EH (cell line): Measurements from ENCODE around the gene CAP1.
"Not testable (repeated sequence)": the region's sequence is repeated elsewhere in the genome, so short reads cannot be mapped to it uniquely, and the experiment has no call there.

Experiments used
- DNase-seq: peaks from one replicate; pipeline ENCODE4 v3.0.0-alpha.2; 2015; ENCODE audit warnings: low read depth

Gene CAP1, protein sequence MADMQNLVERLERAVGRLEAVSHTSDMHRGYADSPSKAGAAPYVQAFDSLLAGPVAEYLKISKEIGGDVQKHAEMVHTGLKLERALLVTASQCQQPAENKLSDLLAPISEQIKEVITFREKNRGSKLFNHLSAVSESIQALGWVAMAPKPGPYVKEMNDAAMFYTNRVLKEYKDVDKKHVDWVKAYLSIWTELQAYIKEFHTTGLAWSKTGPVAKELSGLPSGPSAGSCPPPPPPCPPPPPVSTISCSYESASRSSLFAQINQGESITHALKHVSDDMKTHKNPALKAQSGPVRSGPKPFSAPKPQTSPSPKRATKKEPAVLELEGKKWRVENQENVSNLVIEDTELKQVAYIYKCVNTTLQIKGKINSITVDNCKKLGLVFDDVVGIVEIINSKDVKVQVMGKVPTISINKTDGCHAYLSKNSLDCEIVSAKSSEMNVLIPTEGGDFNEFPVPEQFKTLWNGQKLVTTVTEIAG

DNA sequence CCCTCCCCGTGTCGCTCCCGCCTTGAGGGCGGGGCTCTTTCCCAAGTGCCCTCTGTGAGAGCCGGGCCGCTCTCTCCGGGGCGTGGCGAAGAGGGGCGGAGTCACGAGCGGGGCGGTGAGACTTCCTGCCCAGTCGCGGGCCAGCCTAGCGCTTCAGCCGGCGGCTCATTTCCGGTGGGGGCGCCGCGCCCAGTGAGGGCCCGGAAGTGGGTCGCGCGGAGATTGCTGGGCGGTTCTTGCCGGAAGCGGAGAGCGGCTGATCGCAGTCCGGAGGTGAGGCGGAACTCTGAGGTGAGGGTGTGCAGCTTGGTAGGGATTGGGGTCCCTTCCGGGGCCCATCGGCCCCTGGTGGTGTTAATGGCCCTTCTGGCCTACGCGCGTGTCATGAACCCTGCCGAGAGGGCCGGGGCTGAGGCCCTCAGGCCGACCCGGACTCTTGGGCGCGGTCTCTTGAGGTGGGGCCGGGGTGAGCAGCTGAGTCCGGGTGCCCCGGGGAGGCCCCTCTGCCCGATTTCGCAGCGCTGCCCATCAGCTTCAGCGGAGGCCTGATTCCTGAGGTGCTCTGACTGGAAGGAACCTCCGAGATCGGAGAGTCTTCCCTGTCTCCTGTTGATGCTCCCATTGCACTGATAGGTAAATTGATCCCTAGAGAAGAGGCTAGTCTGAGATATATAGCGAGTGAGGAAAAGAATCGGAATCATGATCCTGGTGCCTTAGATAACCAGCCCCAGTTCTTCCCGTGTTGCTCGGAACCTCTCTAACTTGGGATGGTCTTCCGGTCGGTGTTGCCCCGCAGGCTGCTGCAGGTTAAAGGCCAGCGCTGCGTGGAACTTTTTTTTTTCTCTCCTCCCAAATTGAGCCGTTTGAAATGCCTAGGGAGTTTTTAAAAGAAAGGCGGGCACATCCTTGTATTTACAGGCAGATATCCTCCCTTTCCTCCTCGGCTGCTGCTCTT, at the start of gene CAP1:
TSS of gene CAP1 (plus strand) at position 219 of the 955 bp plus-strand sequence. CDS start 18,618 bp downstream, outside the sequence.
- peak; percentile 99 for DNase-seq

DNA sequence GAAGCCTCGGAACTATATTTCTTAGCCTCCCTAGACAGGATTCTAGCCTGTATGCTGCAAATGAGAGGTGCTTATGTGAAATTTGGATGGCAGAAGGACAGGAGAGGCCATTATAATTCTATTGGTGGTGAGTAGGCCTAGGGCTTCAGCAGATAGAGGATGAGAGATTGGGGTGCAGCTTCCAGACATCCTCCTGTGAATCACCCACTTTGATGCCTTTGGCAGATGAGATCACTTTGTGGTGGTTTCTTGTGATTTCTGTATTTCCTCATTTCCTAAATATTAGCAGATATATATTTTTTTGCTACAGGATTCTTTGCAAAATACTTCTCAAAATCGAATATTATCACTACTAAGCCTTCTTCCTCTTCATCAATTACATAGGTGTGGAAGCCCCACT, 48.3 kb upstream of the CAP1 start:
- no peak for DNase-seq

DNA sequence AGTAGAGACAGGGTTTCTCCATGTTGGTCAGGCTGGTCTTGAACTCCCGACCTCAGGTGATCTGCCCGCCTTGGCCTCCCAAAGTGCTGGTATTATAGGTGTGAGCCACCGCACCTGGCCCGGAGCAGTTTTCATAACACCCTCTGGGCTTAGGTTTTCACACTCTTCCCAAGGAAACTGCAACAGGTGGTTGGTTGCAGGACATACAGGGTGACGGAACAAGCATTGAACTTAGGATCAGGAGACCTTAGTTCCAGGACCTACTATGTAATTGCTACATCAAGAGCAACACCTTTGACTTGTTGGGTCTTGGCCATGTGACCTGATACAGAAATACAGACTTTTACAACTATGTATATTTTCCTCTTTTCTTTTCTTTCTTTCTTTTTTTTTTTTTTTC, 47.6 kb upstream of the CAP1 start:
- DNase-seq, result no peak

DNA sequence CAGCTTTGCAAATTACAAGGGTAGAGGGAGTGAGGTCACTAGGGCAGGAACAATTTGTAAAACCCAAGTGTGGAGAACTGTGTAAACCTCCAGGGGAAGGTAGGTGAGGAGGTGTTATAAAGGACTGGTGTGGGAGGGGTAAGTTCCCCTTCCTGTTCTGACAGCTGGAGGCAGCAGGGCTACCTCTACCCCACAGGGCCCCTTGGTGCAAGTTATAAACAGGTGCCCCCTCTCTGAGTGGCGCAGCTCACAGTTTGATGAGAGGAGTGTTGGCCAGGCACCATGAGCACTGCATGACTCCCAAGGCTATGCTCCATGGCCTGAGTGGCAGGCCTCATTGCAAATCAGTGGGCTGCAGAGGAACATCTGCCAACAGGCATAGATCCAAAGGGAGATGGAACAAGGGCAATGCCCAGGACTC, 44.5 kb upstream of the CAP1 start:
- DNase-seq, result no peak

DNA sequence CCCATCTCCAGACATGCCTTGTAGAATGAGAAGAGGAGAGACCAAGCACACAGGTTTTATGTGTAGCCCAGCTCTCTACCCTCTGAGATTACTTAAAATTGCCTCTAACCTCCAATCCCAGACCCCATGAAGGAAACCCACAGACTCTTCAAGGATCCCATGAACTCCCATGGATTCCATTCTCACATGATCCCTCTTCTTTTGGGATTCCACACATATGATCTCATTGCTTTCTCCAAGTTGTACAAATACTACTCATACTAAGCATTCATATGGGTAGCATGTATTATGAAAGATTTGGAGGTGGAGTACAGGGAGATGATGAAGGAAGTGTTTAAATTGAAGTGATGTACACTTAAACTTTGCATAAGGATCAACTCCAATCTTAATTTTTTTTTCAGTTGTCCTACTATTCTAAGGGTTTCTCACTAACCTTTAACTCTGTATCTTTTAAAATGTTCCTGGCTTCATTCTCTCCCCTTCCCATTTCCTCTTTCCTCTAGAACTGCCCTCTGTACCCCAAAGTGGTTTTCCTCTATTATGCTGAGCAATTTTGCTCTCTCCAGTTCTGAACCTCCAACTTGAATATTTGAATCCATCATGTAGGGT, 44.0 kb upstream of the CAP1 start:
- peak; percentile 36 for DNase-seq

DNA sequence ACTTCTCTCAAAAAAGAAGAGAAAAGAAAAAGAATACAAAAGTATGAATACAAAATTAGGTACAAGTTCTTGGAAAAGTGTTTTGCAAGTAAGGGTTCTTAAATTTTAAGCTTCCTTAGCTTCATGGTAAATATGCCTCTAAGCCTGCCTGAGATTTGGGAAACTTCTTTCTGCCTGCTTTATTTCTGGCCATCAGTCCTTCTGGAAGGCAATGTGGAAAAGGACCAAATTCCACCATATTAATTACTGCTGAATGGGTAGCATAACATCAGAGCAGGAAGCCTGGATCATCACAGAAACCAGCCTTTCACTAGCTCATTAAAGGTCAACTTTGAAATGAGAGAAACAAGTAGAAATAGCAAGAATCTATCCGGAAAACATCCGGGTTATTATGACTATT, 39.1 kb upstream of the CAP1 start:
- no peak for DNase-seq

DNA sequence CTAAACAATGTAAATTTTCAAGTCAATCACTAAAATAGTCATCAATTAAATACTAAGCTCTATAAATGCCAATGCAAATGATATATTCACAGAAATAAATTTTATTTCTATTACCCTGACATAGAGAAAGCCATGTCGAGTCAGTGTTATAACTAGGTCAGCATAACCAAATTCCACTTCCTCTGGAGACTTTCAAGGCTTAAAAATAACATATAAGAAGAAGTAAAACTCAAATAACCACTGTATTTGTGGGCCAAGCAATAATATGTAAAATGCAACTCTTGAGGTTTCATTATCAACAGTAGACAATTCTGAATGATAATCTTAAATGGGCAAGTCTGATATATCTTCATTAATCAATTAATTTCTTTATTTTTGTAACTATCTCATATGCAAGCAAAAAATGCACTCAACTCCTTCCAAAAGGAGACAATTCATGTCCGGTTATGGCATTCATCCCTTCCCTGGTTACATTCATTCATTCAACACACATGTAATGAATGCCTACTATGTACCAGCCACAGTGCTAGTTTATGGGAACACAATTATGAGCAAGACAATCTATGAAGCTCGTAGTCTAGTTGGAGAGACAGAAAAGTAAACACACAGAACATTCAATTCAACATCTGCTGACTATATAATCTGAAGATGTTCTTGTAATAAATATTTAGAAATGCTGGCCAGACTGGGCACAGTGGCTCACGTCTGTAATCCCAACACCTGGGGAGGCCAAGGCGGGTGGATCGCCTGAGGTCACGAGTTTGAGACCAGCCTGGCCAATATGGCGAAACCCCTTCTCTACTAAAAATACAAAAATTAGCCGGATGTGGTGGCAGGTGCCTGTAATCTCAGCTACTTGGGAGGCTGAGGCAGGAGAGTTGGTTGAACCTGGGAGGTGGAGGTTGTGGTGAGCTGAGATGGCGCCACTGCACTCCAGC, 37.1 kb upstream of the CAP1 start:
- DNase-seq, result no peak

DNA sequence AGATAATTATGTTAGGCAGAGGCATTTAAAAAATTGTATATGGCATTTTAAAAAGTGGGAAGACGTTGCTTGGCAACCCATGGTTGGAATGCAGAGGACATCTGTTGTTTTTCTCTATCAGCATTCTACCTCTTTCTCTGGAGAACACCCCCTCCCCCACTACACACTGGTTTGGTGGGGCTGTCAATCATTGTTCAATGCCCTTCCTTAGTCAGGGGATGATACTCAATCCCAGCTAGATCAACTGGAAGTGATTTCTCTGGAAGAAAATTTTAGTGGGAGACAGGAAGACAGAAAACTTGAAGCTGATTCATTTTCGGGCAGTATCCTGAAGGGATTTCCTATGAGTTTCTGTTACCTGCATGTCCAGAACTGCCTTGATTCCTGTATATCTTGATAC, 35.7 kb upstream of the CAP1 start:
- peak; percentile 44 for DNase-seq

DNA sequence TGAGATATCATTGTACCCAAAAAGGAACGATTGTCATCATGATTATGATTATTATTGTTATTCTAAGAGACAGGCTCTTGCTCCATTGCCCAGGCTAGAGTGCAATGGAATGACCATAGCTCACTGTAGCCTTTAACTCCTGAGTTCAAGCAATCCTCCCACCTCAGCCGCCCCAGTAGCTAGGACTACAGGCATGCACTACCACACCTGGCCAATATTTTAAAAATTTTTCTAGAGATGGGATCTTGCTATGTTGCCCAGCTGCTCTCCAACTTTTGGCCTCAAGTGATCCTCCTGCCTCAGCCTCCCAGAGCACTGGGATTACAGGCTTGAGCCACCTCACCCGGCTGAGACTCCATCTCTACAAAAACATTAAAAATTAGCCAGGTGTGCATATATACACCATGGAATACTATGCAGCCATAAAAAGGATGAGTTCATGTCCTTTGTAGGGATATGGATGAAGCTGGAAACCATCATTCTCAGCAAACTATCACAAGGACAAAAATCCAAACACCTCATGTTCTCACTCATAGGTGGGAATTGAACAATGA, 33.0 kb upstream of the CAP1 start:
- DNase-seq, result not testable (repeated sequence)

DNA sequence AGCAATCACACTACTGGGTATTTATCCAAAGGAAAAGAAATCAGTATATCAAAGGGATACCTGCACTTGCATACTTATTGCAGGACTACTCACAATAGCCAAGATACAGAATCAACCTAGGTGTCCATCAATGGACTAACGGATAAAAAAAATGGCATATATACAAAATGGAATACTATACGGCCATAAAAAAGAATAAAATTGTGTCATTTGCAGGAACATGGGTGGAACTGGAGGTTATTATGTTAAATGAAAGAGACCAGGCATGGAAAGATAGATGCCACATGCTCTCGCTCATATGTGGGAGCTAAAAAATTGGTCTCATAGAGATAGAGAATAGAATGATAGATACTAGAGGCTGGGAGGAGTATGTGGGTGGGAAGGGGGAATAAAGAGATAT, 29.3 kb upstream of the CAP1 start:
- DNase-seq, result no peak

DNA sequence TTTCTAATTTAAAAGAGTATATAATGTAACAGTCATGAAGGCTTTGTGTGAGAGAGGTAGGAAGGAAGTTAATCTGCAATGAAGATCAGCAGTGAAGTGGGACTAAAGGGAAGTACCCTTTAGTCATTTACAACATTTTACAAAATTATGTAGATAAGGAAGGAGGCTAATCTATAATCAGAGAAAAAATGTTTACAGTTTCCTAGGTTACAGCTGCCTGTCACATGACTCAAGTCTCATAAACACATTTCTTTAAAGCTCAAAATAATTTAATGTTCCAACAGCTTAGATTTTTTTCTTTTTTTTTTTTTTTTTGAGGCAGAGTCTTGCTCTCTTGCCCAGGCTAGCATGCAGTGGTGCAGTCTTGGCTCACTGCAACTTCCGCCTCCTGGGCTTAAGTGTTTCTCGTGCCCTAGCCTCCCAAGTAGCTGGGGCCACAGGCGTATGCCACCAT, 26.2 kb upstream of the CAP1 start:
- peak; percentile 62 for DNase-seq

DNA sequence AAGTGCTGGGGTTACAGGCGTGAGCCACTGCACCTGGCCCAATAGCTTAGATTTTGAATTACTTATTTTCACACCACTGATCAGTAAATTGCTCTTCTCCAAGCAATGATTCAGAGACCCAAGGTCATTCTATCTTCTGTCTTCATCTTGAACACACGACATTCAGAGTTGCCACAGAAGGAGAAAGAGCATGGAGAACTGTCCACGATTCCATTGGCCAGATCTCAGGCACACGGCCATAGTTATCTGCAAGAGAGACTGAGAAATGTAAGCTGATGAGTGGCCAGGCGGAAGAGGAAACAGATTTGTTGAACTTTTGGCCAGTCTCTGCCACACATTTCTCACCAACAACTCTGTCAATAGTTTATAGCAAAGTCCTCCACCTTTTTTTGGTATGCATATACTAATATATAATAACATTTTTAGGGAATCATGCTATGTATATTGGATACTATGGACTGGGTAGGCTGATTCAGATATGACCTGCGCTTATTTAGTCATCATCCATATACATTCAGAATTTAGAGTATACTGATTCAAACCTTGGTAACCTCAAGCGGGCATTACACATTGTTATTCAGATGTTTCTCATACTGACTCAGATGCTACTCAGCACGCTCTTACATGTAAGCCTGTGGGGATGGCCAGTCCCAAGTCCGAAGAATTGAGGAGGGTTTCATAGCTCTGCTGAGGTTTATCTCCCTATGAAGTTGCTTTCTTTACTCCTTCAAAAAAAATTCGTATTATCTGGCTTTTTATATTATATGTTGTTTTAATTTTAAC, 25.5 kb upstream of the CAP1 start:
- peak; percentile 89 for DNase-seq

DNA sequence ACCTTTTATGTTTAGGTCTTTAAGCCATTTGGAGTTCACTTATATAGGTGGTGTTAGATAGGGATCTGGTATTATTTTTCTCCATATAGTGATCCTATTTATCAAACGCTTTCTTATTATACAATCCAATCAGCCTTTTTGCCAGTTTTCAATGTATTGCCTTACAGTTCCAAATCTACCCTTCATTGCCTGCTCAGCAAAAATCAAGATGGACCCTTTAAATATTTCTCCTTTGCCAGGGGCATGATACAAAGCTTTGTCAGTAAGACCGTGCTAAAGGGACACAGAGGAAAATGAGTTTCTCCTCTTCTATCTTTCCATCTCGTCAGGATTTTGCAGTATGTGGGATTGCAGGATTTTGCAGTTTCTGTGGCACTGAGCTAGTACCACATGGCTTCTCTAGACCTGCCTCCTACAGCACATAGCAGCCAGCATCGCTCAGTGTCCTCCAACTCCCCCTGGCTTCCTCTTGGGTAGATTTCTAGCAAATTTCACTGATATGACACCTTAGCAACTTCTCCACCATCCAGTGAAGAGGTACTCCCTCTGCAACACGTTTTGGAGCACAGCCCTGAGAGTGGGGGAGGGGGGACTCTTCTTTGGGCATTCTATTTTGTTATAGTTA, 22.5 kb upstream of the CAP1 start:
- no peak for DNase-seq

DNA sequence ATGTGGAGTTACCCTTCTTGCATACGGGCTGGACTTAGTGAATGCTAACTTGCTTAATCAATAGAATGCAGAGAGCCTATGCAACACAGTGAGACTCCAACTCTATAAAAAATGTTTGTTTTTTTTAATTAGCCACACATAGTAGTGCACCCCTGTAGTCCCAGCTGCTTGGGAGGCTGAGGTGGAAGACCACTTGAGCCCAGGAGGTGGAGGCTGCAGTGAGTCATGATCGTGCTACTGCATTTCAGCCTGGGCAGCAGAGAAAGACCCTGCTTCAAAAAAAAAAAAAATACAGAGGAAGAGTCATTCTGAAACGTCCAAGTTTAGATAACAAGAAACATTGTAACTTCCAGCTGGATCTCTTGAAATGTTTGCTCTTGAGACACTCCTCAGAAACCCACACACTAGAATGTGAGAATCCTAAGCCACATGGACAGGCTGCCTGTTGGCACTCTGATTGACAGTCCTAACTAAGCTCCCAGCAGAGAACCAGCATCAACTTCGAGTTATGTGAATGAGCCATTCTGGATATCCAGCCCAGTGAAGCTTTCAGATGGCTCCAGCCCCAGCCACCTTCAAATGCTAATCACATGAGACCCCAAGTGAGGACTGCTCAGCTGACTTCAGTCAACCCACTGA, 20.0 kb upstream of the CAP1 start:
- no peak for DNase-seq

DNA sequence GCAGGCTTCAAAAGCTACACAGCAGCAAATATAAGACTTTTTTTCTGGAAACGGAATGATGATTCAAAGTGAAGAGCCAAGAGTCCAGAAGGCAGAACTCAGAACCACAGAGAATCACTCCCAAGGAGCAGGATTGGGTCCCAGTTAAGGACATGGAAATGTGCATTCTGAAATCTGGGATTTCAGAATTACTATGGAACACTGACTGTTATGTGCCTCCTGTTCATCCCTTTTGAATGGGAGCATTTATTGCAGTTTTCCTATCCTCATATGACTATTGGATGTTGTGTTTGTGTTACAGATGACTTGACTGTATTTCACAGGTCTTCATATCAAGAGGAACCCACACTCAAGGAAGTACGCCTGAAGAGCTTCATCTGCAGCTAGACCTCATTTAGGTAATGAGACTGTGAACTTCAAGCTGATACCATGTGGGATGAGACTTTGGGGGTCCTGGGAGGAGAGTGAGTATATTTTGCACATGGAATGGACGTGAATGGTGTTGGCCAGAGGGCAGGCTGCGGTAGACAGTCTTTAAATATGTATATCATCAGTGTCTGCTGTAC, 17.1 kb upstream of the CAP1 start:
- DNase-seq, result no peak

DNA sequence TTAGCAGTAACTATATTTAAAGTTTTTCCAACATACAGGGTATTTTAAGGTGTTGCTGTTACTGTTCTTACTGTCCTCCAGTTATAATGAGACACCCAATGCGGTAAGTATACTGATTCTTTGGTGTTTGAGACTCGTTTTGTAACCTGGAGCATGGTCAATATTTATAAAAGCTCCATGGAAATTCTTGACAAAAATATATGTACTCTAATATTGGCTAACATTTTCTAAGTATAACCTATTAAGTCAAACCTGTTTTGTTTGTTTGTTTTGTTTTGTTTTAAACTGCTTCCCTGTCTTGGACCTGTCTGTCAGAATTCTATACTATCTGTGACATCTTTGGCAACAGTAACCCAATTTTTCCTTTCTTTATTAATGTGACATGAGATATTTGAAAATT, 15.9 kb upstream of the CAP1 start:
- DNase-seq, result no peak

DNA sequence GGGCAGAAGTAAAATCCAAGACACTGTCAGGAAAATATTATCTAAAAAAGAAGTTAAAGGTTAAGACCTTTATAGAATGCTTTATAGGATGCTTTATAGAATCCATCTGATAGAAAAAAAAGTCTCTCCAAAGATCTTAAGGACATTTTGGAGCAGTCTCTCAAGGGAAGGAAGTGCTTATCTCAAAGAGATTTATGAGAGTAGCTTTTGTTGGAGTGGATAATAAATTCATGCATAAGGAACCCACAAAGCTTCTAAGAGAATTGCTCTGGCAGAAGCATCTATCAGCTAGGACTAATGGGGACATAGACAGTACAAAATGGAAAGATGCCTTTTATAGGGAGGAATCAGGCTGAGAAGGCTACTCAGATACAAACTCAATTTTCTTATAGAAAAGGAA, 12.9 kb upstream of the CAP1 start:
- DNase-seq, result no peak

DNA sequence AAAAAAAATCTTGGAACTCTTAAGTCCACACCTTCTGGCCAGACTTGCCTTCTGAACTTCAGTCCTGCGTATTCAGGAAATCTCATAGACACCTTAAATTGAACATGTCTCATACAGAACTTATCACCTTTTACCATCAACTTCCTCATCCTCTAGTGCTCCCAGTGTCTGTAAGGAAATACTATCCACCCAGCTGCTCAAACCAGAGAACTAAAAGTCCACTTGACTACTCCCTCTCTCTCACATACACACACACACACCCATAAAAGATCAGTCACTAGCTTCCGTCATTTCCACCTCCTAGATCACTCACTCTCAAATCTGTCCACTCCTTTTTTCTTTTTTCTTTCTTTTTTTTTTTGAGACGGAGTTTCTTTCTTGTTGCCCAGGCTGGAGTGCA, 10.9 kb upstream of the CAP1 start:
- DNase-seq, result no peak
